HepG2 (cell line): ENCODE data around the gene DCAF6.

Source experiments
- EP300 ChIP-seq, 3 experiments: sonication (generic) in 1 of 3; formaldehyde crosslinking in 1 of 3; IDR thresholded peaks; 2 replicates each; pipeline versions ENCODE4 v1.5.1 to v1.6.1; 2011 to 2020; ENCODE audit warnings: low read depth in 2 of 3, low read length in 2 of 3, borderline replicate concordance in 1 of 3, improper control_type of control experiment in 1 of 3, mild to moderate bottlenecking in 1 of 3, missing genetic modification reagents in 1 of 3, moderate library complexity in 1 of 3
- NKX3-1 ChIP-seq: sonication (generic); formaldehyde crosslinking; IDR thresholded peaks from 2 replicates; pipeline ENCODE4 v1.5.0; 2020; ENCODE audit warnings: missing genetic modification reagents
- SP1 ChIP-seq, 2 experiments: fragments of 450-650 bp in 1 of 2; sonication (generic) in 1 of 2; formaldehyde crosslinking in 1 of 2; IDR thresholded peaks; 2 replicates each; pipeline versions ENCODE4 v1.4.0 to v1.6.1; 2016 to 2020; ENCODE audit warnings: missing genetic modification reagents in 1 of 2
- ZNF660 ChIP-seq: sonication (generic); formaldehyde crosslinking; IDR thresholded peaks from 2 replicates; pipeline ENCODE4 v1.5.1; 2020; ENCODE audit warnings: mild to moderate bottlenecking, low read depth, missing genetic modification reagents, borderline replicate concordance
- TF ChIP-seq, protein P1 (sequence below): sonication (generic); formaldehyde crosslinking; IDR thresholded peaks from 2 replicates; pipeline ENCODE4 v1.4.0; 2020; ENCODE audit warnings: missing genetic modification reagents
- TF ChIP-seq, protein P2 (sequence below): sonication (generic); formaldehyde crosslinking; IDR thresholded peaks from 2 replicates; pipeline ENCODE4 v1.5.0; 2020; ENCODE audit warnings: mild to moderate bottlenecking, missing genetic modification reagents, moderate library complexity
- TF ChIP-seq, protein P3 (sequence below), 2 experiments: IDR thresholded peaks; 2 replicates each; pipeline ENCODE4 v1.6.1; 2011 to 2012; ENCODE audit warnings: low read length in 2 of 2, borderline replicate concordance in 1 of 2, low read depth in 1 of 2, mild to moderate bottlenecking in 1 of 2, moderate library complexity in 1 of 2

DNA sequence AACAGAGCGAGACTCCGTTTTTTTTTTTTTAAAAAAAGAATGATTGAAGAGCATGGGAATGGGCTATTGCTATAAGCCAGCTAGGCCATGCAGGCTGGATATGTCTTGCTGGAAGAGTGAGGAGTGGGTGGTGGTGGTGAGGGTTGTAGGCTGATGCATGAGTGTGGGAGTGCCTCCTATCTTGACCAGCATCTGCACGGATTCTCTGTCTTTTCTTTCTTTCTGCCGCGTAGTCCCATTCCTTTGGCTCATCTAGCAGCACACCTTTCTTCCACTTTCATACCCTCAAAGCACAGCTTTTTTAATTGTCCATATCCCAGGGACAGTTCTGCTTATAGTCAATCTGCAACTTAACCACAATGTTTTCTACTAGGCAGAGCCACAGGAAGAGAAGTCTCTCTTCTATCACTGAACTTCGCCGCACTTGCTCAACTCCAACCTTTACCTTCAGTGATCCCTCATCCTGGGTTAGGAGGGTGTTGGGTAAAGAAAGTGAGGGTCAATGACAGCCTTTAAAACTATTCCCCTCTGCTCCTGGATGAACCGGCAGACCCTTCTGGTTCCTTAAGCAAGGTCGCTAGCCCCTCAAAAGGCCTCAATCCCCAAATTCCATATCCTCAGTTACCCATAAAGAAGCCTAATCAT, 37.8 kb upstream of the DCAF6 start:
- TF ChIP-seq SP1 (IDR thresholded peaks at IDR 0.05), result no peak
- no peak for TF ChIP-seq SP1 (CRISPR knock-in tag; IDR thresholded peaks at IDR 0.05)
- no peak for TF ChIP-seq NKX3-1 (CRISPR knock-in tag)
- TF ChIP-seq, protein P1, sequence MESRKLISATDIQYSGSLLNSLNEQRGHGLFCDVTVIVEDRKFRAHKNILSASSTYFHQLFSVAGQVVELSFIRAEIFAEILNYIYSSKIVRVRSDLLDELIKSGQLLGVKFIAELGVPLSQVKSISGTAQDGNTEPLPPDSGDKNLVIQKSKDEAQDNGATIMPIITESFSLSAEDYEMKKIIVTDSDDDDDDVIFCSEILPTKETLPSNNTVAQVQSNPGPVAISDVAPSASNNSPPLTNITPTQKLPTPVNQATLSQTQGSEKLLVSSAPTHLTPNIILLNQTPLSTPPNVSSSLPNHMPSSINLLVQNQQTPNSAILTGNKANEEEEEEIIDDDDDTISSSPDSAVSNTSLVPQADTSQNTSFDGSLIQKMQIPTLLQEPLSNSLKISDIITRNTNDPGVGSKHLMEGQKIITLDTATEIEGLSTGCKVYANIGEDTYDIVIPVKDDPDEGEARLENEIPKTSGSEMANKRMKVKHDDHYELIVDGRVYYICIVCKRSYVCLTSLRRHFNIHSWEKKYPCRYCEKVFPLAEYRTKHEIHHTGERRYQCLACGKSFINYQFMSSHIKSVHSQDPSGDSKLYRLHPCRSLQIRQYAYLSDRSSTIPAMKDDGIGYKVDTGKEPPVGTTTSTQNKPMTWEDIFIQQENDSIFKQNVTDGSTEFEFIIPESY (CRISPR knock-in tag), result no peak
- TF ChIP-seq, protein P2, sequence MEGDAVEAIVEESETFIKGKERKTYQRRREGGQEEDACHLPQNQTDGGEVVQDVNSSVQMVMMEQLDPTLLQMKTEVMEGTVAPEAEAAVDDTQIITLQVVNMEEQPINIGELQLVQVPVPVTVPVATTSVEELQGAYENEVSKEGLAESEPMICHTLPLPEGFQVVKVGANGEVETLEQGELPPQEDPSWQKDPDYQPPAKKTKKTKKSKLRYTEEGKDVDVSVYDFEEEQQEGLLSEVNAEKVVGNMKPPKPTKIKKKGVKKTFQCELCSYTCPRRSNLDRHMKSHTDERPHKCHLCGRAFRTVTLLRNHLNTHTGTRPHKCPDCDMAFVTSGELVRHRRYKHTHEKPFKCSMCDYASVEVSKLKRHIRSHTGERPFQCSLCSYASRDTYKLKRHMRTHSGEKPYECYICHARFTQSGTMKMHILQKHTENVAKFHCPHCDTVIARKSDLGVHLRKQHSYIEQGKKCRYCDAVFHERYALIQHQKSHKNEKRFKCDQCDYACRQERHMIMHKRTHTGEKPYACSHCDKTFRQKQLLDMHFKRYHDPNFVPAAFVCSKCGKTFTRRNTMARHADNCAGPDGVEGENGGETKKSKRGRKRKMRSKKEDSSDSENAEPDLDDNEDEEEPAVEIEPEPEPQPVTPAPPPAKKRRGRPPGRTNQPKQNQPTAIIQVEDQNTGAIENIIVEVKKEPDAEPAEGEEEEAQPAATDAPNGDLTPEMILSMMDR (CRISPR knock-in tag), result no peak
- no peak for TF ChIP-seq ZNF660
- no peak for TF ChIP-seq EP300 (IDR thresholded peaks at IDR 0.05; ENCODE audit: low read depth in 2 of 2, low read length in 2 of 2)
- no peak for TF ChIP-seq EP300 (CRISPR knock-in tag; IDR thresholded peaks at IDR 0.05; ENCODE audit: borderline replicate concordance)
- TF ChIP-seq, protein P3, sequence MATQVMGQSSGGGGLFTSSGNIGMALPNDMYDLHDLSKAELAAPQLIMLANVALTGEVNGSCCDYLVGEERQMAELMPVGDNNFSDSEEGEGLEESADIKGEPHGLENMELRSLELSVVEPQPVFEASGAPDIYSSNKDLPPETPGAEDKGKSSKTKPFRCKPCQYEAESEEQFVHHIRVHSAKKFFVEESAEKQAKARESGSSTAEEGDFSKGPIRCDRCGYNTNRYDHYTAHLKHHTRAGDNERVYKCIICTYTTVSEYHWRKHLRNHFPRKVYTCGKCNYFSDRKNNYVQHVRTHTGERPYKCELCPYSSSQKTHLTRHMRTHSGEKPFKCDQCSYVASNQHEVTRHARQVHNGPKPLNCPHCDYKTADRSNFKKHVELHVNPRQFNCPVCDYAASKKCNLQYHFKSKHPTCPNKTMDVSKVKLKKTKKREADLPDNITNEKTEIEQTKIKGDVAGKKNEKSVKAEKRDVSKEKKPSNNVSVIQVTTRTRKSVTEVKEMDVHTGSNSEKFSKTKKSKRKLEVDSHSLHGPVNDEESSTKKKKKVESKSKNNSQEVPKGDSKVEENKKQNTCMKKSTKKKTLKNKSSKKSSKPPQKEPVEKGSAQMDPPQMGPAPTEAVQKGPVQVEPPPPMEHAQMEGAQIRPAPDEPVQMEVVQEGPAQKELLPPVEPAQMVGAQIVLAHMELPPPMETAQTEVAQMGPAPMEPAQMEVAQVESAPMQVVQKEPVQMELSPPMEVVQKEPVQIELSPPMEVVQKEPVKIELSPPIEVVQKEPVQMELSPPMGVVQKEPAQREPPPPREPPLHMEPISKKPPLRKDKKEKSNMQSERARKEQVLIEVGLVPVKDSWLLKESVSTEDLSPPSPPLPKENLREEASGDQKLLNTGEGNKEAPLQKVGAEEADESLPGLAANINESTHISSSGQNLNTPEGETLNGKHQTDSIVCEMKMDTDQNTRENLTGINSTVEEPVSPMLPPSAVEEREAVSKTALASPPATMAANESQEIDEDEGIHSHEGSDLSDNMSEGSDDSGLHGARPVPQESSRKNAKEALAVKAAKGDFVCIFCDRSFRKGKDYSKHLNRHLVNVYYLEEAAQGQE (IDR thresholded peaks at IDR 0.05; ENCODE audit: borderline replicate concordance in 1 of 2, low read depth in 1 of 2, low read length in 2 of 2), result no peak
